GM18951 (cell line): ENCODE measurements around the gene TBX2.

Experiments
- POLR2A ChIP-seq: IDR thresholded peaks from 4 replicates; pipeline ENCODE4 v1.6.1; 2011; ENCODE audit warnings: mild to moderate bottlenecking; ENCODE audit not compliant: insufficient read length, insufficient read depth; ENCODE audit errors: extremely low read depth
- in situ Hi-C: fragments of 300-500 bp; cut with MboI; formaldehyde crosslinking; loops from one replicate; pipeline ENCODE4 v1.12.0; 2022; ENCODE audit warnings: low sequenced_read_pairs, mixed read lengths, inconsistent platforms; ENCODE audit not compliant: unreplicated experiment

TBX2 gene

DNA sequence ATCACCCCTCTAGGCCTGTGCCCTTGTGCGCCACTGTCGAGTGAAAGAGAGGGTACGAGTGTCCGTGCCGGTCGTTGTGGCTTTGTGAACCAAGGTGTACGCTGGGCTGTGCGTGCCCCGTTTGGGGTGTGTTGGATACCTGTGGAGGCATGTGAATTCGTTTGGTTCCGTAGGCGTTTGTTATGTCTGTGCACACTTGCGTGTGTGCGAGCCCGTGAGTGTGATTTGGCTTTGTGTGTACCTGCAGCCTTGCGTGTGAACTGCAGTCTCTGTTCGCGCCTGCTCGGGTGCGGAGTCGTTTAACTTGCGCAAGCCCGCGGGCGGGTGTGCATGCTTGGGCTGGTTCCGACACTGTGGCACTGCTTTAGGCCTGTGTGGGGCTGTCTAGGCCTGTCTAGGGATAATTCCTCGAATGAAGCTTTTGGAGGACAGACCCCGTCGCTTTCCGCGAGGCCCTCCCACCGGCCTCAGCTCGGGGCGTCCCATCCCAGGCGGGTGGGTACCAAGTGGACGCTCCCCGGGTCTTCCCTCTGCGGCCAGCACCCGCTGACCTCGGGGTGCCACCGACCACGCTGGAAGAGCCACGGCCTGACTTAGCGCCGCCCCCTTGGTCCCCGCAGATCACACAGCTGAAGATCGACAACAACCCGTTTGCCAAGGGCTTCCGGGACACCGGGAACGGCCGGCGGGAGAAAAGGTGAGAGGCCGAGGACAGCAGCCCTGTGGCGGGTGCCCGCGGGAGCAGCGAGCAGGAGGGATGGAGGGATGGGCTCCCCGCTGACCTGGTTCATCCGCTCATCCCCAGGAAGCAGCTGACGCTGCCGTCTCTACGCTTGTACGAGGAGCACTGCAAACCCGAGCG lies 4.4 kb downstream of the TBX2 start:
- in situ Hi-C loops = loop anchor here (25.0 kb wide), 1 partner anchor 433 kb away; no protein-coding TSS in a partner anchor

DNA sequence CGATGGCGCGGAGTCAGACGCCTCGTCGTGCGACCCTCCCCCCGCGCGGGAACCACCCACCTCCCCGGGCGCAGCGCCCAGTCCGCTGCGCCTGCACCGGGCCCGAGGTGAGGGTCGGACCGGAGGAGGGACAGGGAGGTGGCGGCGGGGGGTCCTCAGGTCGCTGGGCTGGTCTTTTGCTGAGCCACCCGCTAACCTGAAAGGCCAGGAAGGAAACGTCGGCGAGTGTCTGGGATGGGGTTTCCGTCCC lies 4.9 kb downstream of the TBX2 start:
- no peak for TF ChIP-seq POLR2A
- in situ Hi-C loops = loop anchor here (25.0 kb wide), 1 partner anchor 433 kb away; no protein-coding TSS in a partner anchor

More for the DNA sequence above, 4.4 kb downstream of the TBX2 start:
- TF ChIP-seq POLR2A = no peak

DNA sequence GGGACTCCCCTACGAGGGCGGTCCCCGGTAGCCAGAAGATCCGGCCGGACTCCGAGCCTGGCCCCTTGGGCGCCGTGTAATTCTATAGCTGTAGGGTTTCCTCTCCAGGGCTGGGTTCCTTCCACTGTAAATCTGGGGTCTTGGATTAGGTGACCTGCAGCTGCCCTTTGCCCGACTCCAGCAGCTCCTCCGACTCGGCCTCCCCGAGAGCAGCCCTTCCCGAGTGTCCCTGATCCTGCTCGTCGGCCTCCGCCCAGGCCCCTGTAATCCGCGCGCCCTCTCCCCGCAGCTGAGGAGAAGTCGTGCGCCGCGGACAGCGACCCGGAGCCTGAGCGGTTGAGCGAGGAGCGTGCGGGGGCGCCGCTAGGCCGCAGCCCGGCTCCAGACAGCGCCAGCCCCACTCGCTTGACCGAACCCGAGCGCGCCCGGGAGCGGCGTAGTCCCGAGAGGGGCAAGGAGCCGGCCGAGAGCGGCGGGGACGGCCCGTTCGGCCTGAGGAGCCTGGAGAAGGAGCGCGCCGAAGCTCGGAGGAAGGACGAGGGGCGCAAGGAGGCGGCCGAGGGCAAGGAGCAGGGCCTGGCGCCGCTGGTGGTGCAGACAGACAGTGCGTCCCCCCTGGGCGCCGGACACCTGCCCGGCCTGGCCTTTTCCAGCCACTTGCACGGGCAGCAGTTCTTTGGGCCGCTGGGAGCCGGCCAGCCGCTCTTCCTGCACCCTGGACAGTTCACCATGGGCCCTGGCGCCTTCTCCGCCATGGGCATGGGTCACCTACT lies 5.5 kb downstream of the TBX2 start:
- TF ChIP-seq POLR2A = no peak

DNA sequence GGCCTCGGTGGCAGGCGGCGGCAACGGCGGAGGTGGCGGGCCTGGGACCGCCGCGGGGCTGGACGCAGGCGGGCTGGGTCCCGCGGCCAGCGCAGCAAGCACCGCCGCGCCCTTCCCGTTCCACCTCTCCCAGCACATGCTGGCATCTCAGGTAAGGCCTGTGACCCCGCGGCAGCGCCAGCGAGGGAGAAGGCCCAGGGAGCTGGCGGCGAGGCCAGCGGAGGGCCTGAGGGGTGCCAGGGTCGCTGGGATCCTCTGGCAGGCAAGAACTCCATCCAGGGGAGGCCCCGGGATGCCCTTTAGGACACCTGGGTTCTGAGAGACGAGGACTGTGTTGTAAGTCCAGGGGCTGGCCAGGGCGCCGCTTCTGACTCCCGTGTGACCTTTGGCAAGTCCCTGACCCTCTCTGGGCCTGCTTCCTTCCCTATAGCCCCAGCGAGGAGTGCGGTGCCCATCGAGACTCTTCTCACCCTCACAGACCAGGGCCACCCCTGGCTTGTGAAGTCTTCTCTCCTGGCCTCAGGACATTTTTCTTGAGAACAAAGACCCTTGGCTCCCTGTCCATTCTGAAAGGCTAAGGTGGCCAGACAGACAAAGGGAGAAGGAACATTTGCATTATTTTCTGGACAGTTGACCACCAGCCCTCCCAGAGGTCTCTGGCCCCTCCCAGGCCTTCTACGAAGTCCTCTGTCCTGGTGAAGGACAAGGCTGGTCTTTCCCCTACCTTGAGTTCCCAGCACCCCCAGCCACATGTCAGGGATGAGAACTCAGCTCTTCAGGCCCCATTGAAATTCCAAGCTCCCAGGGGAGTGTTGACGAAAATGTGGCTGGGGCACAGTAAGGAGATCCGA lies 6.3 kb downstream of the TBX2 start:
- TF ChIP-seq POLR2A = no peak
- in situ Hi-C loops = loop anchor here (25.0 kb wide), 1 partner anchor 431 kb away; no protein-coding TSS in a partner anchor

More for the DNA sequence above, 5.5 kb downstream of the TBX2 start:
- in situ Hi-C loops = loop anchor here (25.0 kb wide), 1 partner anchor 432 kb away; no protein-coding TSS in a partner anchor

DNA sequence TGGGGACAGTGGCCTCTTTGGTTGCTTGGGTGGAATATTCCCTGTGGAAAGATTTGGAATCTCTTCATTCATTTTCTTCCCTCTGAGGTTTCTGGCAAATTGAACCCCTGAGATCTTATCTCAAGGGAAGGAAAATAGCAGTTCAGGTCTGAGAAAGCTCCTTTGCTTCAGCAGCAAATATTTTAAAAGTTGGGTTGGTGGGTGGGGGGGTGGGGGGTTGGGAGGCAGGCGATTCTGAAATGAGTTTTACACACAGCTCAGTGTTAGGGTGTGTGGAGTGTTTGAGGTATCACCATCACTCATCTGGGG lies 6.8 kb downstream of the TBX2 start:
- no peak for TF ChIP-seq POLR2A
- in situ Hi-C loops = loop anchor here (25.0 kb wide), 1 partner anchor 431 kb away; no protein-coding TSS in a partner anchor

DNA sequence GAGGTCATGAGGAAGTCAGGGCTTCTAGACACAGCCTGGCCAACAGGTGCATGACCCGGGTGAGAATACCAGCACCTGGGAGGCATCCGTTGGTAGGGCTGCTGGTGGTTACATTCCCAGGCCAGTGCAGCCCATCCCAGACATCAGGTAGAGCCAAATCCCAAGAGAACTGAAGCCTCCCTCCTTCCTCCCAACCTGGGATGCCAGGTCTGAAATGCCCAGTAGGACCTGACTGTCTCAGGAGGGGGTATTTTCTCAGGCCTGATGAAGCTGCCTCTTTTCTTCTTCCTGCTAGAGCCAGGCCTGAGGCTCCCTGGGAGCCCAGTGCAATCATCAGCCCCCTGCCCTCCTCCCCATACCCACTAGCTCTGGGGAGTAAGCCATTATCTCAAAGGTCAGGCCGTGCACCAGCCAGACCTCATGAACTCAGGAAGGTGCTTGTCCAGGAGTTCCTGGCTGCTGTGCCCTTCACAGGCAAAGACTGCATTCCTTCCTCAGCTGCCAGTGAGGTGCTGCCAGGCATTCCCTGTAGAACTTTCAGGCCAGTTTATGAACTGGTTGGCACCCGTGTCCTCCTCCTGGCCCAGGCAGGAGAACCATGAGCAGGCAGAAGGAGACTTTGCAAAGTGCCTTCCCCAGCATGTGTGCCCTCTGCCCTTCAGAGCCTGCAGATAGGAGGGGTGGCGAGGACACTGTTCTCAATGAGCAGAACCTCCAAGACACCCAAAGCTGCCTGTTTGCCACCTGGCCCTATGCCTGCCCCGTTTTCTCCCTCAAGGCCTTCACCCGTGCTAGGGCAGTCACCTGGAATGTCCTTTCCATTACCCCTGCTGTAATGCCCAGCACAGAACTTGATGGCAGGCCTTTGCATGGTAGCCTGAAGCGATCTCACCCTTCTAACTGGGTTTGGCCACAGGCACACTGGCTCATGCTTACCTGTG lies 7.6 kb downstream of the TBX2 start:
- TF ChIP-seq POLR2A = no peak
- in situ Hi-C loops = loop anchor here (25.0 kb wide), 1 partner anchor 430 kb away; no protein-coding TSS in a partner anchor

DNA sequence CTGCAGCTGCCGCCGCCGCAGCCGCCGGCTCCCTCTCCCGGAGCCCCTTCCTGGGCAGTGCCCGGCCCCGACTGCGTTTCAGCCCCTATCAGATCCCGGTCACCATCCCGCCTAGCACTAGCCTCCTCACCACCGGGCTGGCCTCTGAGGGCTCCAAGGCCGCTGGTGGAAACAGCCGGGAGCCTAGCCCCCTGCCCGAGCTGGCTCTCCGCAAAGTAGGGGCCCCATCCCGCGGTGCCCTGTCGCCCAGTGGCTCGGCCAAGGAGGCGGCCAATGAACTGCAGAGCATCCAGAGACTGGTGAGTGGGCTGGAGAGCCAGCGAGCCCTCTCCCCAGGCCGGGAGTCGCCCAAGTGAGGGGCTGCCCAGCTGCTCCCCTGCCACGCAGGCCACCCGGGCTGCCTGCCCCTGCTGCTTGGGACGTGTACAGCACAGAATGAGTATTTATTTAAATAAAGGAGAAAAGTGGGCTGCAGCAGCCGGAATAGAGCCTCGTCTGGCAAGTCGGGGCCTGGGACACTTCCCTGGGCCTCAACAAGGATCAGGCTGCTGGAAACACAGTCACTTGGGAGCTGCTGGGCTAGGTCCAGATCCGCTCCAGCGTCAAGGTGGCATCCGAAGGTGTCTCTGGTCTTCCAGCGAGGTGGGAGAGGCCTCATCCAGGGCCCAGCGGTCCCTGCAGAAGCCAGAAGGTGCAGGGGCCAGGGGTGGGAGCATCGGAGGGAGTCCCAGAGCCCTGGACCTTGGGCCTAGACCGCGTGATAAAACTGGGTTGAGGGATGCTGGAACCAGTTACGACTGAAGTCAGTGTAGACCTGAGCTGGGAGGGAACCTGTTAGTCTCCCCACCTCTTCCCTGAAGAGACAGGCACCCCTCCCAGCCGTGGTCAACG lies 8.8 kb downstream of the TBX2 start:
- TF ChIP-seq POLR2A = no peak
- in situ Hi-C loops = loop anchor here (25.0 kb wide), 1 partner anchor 429 kb away; no protein-coding TSS in a partner anchor

DNA sequence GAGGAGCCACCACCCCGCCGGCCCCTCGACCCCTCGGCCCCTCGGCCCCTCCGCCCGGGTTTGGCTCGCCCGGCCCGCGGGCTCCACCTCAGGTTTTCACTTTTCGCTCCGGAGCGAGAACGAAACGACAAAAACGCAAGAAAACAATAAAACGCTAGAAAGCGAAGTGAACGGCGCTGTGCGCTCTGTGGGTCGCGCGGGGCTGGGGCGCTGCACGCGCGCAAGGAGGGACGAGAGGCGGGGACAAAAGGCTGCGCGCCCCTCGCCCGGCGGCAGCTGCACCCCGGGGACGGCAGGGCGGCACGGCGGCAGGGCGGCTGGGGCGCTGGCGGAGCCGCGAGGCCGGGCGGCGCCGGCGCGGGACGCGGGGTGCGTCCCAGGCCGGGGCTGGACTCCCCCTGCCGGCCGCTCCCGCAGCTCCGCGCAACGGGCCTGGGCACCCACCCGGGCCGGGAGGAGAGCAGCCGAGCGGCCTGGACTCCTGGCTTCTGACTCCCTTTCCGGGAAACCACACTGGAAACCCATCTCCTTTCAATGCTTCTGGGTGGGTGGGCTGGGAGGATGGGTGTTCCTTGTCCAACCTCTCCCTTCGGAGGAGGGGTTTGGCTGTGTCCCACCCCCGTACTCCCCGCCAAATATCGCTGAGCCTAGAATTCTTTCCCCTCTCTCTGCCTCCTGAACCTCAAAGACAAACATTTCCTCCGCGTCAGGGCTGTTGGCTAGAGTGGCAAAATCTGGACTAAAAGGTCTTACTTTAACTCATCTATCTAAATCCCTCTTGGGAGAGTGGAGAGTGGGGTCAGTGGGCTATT lies 9.9 kb downstream of the TBX2 start:
- in situ Hi-C loops = loop anchor here (25.0 kb wide), 1 partner anchor 428 kb away; no protein-coding TSS in a partner anchor
- TF ChIP-seq POLR2A = no peak

DNA sequence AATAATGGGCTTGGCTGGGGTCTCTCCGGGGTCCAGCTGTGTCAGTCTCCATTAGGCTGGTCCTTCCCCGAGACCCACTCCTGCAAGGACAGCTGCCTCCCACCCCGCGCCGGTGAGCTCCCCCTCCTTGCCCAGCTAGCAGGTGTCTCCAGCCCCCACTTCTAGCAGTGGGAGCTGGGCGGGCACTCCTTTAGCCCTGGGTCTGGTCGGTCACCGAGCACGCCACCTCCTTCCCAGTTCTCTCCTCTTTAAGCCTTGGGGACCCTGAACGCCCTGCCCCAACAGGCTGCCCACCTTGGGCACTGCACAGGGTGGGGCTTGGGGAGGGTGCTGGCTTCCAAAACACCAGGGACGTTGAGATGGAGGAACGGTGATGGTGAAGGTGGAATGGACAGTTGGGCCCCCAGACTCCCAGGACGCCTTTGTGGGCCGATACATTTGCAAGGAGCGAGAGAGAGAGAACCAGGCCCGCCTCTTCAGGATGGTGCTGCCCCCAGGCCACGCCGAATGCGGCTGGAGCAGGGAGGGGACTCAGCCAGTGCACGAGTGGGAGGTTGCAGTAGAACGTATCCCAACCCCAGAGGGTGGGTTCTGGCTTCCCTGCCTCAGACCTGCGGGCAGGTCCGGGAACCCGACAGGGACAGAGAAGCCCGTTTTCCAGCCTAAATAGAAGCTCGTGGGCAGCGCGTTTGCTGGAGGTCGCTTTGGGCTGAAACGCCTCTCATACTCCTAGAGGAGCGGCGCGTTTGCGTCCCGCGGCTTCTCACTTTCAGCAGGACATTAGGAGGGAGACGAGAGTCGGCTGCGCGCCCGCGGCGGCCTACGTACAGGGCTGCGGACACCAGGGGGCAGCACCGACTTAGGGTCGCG lies 10.7 kb downstream of the TBX2 start:
- in situ Hi-C loops = loop anchor here (25.0 kb wide), 1 partner anchor 427 kb away; no protein-coding TSS in a partner anchor
- no peak for TF ChIP-seq POLR2A

DNA sequence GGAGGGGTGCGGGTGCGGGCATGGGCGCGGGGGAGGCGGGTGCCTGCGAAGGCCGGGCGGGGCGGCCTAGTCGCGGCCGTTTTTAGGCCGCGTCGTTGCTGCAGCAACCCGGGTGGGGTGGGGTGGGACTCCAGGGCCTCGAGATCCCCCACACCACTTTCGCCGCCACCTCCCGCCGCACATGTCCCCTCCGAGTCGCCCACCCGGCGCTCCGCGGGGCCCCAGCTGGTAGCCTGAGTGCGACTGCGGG lies 11.3 kb downstream of the TBX2 start:
- TF ChIP-seq POLR2A = no peak
- in situ Hi-C loops = loop anchor here (25.0 kb wide), 1 partner anchor 426 kb away; no protein-coding TSS in a partner anchor
